Uterus (tissue), 4 donors: ENCODE results near the gene MRPL34. TPM values are rescaled to one million over a fixed set of nuclear protein-coding genes. Genes with fewer than 3 reads are reported as not detected.

Experiments used
- DNase-seq, 2 donors: peaks; one replicate each; pipeline ENCODE4 v3.0.0-alpha.2; 2019 to 2020
- H3K27ac ChIP-seq, 2 donors: fragments of 200-600 bp; sonication (generic); 1 replicate in 1 of 2; 2 replicates in 1 of 2; pipeline ENCODE4 v1.5.1; 2016 to 2018
- H3K27me3 ChIP-seq, 2 donors: fragments of 200-600 bp; sonication (generic); one replicate each; pipeline ENCODE4 v1.5.1; 2018 to 2019; ENCODE audit warnings: control low read depth in 1 of 2
- H3K36me3 ChIP-seq, 2 donors: fragments of 200-600 bp; sonication (generic); one replicate each; pipeline ENCODE4 v1.5.1; 2019; ENCODE audit warnings: control low read depth in 1 of 2
- H3K4me1 ChIP-seq, 2 donors: fragments of 200-600 bp; sonication (generic); one replicate each; pipeline ENCODE4 v1.5.1; 2018 to 2019; ENCODE audit warnings: control low read depth in 1 of 2
- H3K4me3 ChIP-seq, 2 donors: fragments of 200-600 bp; sonication (generic); 1 replicate in 1 of 2; 2 replicates in 1 of 2; pipeline ENCODE4 v1.5.1; 2018 to 2019; ENCODE audit warnings: mild to moderate bottlenecking in 1 of 2
- H3K9me3 ChIP-seq, 2 donors: fragments of 200-600 bp; sonication (generic); one replicate each; pipeline ENCODE4 v1.5.1; 2019; ENCODE audit warnings: control low read depth in 1 of 2
- POLR2A ChIP-seq, 2 donors: fragments of 450-650 bp; IDR thresholded peaks; one replicate each; pipeline ENCODE4 v1.6.1; 2016; ENCODE audit warnings: antibody characterized with exemption in 2 of 2, mild to moderate bottlenecking in 1 of 2, moderate library complexity in 1 of 2
- intact Hi-C: fragments of 100-400 bp; cut with DNase I; formaldehyde crosslinking; loops from one replicate; pipeline ENCODE4 v1.15.1; 2023; ENCODE audit warnings: low total_unique reads
- total RNA-seq, 4 donors: library from RNA; depleted of rRNA in 3 of 4; stranded (reverse); fragments of >200 nt in 3 of 4; gene quantifications; one replicate each; pipeline versions ENCODE4 v1.1.0 to v1.2.4, GENCODE V29; 2014 to 2023
- TF ChIP-seq, protein P1 (sequence below), 4 experiments: fragments of 200-600 bp in 2 of 4; fragments of 450-650 bp in 2 of 4; sonication (generic) in 2 of 4; IDR thresholded peaks; one replicate each; pipeline ENCODE4 v1.5.1; 2016 to 2019; ENCODE audit warnings: antibody characterized with exemption in 4 of 4, mild to moderate bottlenecking in 2 of 4, moderate library complexity in 1 of 4
- donor health status: DM: yes; HTN: yes; CAD: no.

Gene MRPL34
- total RNA-seq = 100 to 1,000 TPM in 2 of 4 donors, 10 to 100 TPM in 2; 30.9 to 289 (median 97.2) TPM

DNA sequence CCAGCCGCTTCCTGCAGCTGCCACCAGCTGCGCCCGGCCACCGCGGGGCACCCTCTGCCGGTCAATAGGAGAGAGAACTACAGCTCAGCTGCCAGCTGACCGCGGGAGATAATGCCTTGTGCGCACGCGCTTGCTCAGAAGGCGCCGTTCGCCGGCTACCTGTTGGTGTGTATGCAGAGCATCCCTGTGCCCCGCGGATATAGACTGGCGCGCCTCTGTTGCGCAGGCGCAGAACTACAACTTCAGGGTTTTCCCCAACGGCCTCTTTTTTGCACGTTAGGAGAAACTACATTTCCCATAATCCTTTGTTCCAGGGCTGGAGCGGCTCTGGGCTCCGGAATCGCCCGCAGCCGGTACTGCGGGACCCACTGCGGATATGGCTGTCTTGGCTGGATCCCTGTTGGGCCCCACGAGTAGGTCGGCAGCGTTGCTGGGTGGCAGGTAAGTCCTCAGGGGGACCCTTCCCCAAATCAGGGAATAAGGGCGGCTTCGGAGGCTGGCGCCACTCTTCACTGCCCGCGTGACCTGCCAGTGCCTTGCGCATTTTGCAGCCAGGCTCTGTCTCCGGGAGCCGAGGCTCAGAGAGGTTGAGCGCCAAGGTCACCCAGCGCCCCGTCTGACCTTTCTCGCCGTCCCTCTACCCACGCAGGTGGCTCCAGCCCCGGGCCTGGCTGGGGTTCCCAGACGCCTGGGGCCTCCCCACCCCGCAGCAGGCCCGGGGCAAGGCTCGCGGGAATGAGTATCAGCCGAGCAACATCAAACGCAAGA, at the start of gene MRPL34:
Gene MRPL34 (plus strand): TSS at position 356 of the 768 bp plus-strand sequence. CDS start 21 bp downstream, at position 377.
- peak within 1 kb of the TSS; percentile 53 to 77 for H3K4me3 ChIP-seq
- H3K9me3 ChIP-seq = no peaks in the 10 kb centered on the region
- H3K27ac ChIP-seq = peak within 1 kb of the TSS; percentile 75 to 89
- peaks cover 0 to 28% of the 10 kb centered on the region in 2 donors for H3K4me1 ChIP-seq
- peak; percentile 70 to 91 for TF ChIP-seq POLR2A (IDR thresholded peaks at IDR 0.05)
- TF ChIP-seq, protein P1, sequence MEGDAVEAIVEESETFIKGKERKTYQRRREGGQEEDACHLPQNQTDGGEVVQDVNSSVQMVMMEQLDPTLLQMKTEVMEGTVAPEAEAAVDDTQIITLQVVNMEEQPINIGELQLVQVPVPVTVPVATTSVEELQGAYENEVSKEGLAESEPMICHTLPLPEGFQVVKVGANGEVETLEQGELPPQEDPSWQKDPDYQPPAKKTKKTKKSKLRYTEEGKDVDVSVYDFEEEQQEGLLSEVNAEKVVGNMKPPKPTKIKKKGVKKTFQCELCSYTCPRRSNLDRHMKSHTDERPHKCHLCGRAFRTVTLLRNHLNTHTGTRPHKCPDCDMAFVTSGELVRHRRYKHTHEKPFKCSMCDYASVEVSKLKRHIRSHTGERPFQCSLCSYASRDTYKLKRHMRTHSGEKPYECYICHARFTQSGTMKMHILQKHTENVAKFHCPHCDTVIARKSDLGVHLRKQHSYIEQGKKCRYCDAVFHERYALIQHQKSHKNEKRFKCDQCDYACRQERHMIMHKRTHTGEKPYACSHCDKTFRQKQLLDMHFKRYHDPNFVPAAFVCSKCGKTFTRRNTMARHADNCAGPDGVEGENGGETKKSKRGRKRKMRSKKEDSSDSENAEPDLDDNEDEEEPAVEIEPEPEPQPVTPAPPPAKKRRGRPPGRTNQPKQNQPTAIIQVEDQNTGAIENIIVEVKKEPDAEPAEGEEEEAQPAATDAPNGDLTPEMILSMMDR (IDR thresholded peaks at IDR 0.05) = peak; percentile 70 to 93 (median 85)
- H3K36me3 ChIP-seq = no peaks in the 10 kb centered on the region
- DNase-seq = peak; percentile 95 to 97
- no peaks in the 10 kb centered on the region for H3K27me3 ChIP-seq
- intact Hi-C loops = no loop called here

DNA sequence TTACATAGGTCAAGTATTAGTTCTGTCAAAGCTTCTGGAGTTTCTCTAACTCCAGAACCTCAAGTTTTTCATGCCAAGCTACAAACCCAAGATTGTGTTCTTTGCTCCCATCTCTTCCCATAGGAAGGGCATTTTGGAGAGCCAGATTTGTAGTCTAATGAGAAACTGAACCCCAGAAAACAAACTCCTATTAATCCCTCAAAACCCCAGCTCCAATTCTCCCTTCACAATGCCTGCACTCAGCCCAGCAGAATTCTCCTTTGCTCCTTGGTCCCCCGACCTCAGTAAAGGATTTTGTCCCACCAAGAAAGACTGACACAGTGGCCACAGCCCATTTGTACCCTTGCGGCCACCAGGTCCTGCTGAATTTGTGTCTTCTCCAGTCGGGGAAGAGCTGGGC, 49.5 kb upstream of the MRPL34 start:
- intact Hi-C loops = no loop called here
- TF ChIP-seq, protein P1 (IDR thresholded peaks at IDR 0.05) = no peak
- TF ChIP-seq POLR2A (IDR thresholded peaks at IDR 0.05) = no peak
- no peaks in the 10 kb centered on the region for H3K27me3 ChIP-seq
- H3K9me3 ChIP-seq = no peaks in the 10 kb centered on the region
- H3K4me1 ChIP-seq = no peaks in the 10 kb centered on the region
- no peak overlapping the region for H3K4me3 ChIP-seq
- H3K36me3 ChIP-seq = no peaks in the 10 kb centered on the region
- no peak for DNase-seq
- H3K27ac ChIP-seq = no peak overlapping the region

DNA sequence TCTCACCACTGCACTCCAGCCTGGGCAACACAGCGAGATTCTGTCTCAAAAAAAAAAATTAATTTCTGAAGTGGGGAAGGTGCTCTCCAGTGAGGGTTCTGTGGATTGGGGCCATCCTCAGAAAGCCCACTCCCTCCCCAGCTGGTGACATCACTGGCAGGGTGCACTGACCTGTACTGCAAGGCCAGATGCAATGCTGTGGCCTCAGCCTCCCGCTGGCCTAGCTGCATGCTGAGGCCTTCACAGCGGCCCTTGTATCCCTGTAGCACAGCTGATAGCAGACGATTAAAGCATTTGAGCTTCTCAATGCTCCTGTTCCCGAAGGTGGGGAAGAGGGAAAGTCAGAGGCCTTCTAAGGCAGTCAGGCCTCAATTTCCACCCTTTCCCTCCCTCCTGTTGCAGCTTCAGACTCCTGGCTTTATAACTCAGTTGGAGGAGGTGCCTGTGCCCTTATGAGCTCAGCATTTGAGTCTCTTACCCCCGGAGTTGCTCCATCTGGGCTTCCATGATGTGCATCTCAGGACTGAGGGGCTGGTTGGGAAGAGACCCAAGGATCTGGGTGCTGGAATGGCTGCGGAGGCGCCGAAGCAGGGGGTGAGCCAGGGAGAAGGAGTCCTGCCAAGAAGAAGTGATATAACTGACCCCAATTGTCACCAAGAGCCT, 46.4 kb upstream of the MRPL34 start:
- Histone ChIP-seq H3K27ac (no peak overlapping the region), H3K9me3 (no peaks in the 10 kb centered on the region), H3K27me3 (no peaks in the 10 kb centered on the region), H3K4me3 (no peak overlapping the region), H3K4me1 (no peaks in the 10 kb centered on the region), H3K36me3 (no peaks in the 10 kb centered on the region)
- TF ChIP-seq, protein P1 (IDR thresholded peaks at IDR 0.05) = no peak
- TF ChIP-seq POLR2A (IDR thresholded peaks at IDR 0.05) = no peak
- intact Hi-C loops = no loop called here
- no peak for DNase-seq

DNA sequence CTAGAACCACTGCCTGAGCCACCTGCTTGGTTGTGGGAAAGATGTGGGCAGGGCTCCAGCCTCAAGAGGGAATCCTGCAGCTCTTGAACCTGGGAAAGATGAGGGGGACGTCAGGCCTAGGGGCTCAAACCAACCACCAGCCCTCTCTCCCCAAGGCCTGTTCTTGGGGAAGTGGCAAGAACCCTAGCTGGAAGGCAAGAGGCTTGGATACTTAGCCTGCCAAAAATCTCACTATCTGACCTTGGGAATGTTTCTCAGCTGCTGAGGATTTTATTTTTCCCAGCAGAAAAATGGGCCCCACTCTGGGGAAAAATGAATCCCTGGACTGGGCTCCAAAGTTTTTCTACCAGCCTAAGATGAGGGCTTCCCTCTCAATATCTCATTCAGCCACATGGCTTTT, 45.7 kb upstream of the MRPL34 start:
- Histone ChIP-seq H3K36me3 (no peaks in the 10 kb centered on the region), H3K4me3 (no peak overlapping the region), H3K27ac (no peak overlapping the region), H3K4me1 (no peaks in the 10 kb centered on the region), H3K9me3 (no peaks in the 10 kb centered on the region), H3K27me3 (no peaks in the 10 kb centered on the region)
- DNase-seq = no peak
- TF ChIP-seq, protein P1 (IDR thresholded peaks at IDR 0.05) = no peak
- TF ChIP-seq POLR2A (IDR thresholded peaks at IDR 0.05) = no peak
- intact Hi-C loops = no loop called here

DNA sequence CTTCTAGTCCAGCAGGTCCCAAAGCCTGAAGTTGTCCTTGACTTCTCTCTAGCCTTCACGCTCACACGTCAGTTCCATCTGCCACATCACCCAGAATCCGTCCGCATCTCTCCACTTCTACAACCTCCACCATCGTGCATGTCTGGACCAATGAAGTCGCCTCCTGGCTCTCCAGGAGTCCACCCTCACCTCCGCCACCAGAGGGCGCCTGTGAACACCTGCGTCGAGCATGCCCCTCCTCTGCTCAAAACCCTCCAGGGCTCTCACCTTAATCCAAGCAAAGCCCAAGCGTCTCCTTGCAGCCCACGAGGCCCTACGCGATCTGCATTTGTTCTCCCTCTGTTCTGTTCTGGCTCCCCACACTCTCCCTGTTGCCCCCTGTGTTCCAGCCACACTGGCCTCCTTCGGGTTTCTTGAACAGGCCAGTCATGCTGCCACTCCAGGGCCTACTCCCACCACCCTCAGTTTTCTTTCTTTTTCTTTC, 44.8 kb upstream of the MRPL34 start:
- no peaks in the 10 kb centered on the region for H3K9me3 ChIP-seq
- DNase-seq = peak; percentile 66 to 76
- intact Hi-C loops = no loop called here

More for the DNA sequence above, 44.8 kb upstream of the MRPL34 start:
- TF ChIP-seq, protein P1 (IDR thresholded peaks at IDR 0.05) = peak; percentile 64 to 86 (median 82)
- TF ChIP-seq POLR2A (IDR thresholded peaks at IDR 0.05) = no peak
- H3K4me3 ChIP-seq = no peak overlapping the region
- H3K27ac ChIP-seq = no peak overlapping the region
- no peaks in the 10 kb centered on the region for H3K4me1 ChIP-seq
- no peaks in the 10 kb centered on the region for H3K27me3 ChIP-seq
- no peaks in the 10 kb centered on the region for H3K36me3 ChIP-seq
